Measurements from ENCODE around the gene CDH20. TPM values are rescaled to one million over a fixed set of nuclear protein-coding genes. Genes with fewer than 3 reads are reported as not detected.

CDH20 gene
- under 1 TPM in 1 of 2 experiments, not detected in 1; 0.10 TPM for total RNA-seq

DNA sequence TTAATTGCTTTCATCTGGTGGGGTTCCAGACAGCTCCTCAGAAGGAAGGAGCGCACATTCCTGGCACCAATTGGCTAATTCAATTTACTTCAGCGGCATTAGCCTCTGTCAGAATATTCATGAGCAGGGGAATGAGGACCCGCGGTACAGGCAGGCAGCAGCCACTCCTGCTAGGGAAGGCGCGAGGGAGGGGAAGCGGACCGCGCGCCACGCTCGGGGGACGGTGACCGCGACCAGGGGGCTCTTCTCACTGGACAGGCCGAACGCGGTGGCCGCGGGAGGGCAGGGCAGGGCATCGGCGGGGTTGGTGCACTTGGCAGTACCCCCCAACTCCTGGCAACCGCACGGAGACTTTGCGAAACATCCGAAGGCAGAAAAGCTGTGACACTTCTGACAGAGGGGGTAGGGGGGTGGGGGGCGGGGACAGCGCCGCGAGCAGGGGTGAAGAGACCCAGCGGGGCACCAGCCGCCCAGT is at the start of gene CDH20:
TSS of gene CDH20 (plus strand) at position 160 of the 475 bp plus-strand sequence.
- no peak for DNase-seq
- CTCF ChIA-PET, result no interaction called here

DNA sequence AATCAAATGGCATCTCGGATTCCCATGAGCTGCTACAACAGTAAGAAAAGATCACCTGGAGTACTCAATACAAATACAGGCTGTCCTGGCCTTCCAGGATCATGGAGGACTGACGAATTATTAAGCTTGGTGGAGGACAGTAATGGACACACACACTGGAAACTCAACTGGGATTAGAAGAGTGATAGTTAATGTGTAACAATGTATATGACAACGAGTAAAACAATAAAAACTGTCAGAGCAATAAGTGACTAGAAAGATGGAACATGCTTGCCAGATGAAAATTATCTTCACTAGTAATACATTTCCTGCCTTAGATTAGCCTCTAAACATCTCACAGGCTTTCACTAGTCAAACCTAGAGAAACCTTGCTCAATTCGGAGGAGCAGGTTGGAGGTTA is 49.2 kb upstream of the CDH20 start:
- no peak overlapping the region for H3K27ac Mint-ChIP-seq
- POLR2A ChIA-PET, result no interaction called here
- no peaks in the 10 kb centered on the region for H3K4me1 Mint-ChIP-seq (ENCODE audit: low read depth)
- CTCF ChIA-PET, result no interaction called here
- H3K36me3 Mint-ChIP-seq, result no peaks in the 10 kb centered on the region
- no peaks in the 10 kb centered on the region for H3K27me3 Mint-ChIP-seq
- no peak for DNase-seq
- no peak overlapping the region for H3K4me3 Mint-ChIP-seq
- intact Hi-C loops (cut with micrococcal nuclease), result no loop called here
- peaks cover 11% of the 10 kb centered on the region for H3K9me3 Mint-ChIP-seq

More for the DNA sequence above, at the start of gene CDH20:
- H3K36me3 Mint-ChIP-seq, result no peaks in the 10 kb centered on the region
- H3K27ac Mint-ChIP-seq, result no peak within 1 kb of the TSS
- POLR2A ChIA-PET, result no interaction called here
- H3K4me1 Mint-ChIP-seq (ENCODE audit: low read depth), result no peaks in the 10 kb centered on the region
- H3K4me3 Mint-ChIP-seq, result no peak within 1 kb of the TSS
- H3K27me3 Mint-ChIP-seq, result peaks cover 11% of the 10 kb centered on the region
- H3K9me3 Mint-ChIP-seq, result no peaks in the 10 kb centered on the region
- intact Hi-C loops (cut with micrococcal nuclease), result no loop called here

DNA sequence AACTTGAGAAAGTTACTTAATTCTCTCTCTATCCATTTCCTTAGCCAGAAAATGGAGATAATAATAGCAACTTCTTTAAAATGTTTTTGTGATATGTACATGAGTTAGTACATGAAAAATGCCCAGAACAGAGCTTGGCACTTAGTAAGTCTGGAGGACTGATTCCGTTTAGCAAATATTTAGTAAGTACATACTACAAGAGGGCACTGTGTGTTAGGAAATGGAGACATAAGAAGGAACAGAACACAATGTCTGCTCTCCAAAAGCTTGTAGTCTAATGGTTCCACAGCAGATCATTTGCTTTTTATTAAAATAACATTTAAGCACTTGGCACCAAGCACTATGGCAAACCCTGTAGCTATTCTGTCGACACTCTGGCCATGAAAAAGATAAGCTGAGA is 47.5 kb upstream of the CDH20 start:
- no peak overlapping the region for H3K4me3 Mint-ChIP-seq
- DNase-seq, result no peak
- POLR2A ChIA-PET, result no interaction called here
- no peaks in the 10 kb centered on the region for H3K36me3 Mint-ChIP-seq
- H3K9me3 Mint-ChIP-seq, result peaks cover 6% of the 10 kb centered on the region
- intact Hi-C loops (cut with micrococcal nuclease), result no loop called here
- no peaks in the 10 kb centered on the region for H3K27me3 Mint-ChIP-seq
- CTCF ChIA-PET, result no interaction called here
- H3K4me1 Mint-ChIP-seq (ENCODE audit: low read depth), result no peaks in the 10 kb centered on the region
- H3K27ac Mint-ChIP-seq, result no peak overlapping the region

DNA sequence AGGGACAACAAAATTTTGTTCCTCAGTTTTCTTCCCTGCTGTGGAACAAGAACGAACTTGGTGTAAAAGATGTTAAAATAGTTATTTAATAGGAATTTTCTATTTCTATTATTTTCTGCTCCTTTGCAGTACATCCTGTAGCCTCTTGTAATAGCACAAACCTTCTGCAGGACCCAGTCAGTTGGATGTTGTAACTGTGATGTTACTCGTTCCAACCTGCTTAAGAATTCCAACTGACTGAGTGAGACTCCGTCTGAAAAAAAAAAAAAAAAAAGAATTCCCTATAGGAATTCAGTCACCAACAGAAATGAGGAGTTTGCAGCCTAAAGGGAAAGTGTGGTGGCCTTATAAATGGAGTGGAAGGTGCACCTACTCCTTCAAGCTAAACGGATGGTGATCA is 46.4 kb upstream of the CDH20 start:
- Mint-ChIP-seq H3K27me3 (no peaks in the 10 kb centered on the region), H3K4me3 (no peak overlapping the region), H3K36me3 (no peaks in the 10 kb centered on the region), H3K4me1 (ENCODE audit: low read depth) (no peaks in the 10 kb centered on the region), H3K27ac (no peak overlapping the region), H3K9me3 (no peaks in the 10 kb centered on the region)
- intact Hi-C loops (cut with micrococcal nuclease), result no loop called here
- CTCF ChIA-PET, result no interaction called here
- POLR2A ChIA-PET, result no interaction called here
- DNase-seq, result no peak

DNA sequence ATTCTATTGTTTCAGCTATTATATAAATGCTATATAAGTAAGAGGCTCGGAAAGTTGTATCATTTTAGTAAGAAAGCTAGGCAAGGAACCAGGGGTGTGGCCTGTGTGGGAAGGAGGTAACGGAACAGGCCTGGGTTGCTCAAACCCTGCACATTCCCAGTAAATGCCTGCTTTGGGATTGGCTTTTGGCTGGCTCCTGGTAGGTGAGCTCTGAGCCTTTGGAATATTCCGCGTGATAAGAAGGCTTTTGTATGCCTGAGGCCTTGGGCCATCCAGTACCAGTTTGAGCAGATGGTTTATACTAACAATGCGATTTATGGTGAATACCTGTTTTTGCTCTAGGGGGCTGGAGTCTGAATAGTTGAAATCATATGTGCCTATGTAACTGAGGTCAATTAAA is 42.6 kb upstream of the CDH20 start:
- no peak for DNase-seq
- Mint-ChIP-seq H3K27ac (no peak overlapping the region), H3K4me3 (no peak overlapping the region), H3K27me3 (no peaks in the 10 kb centered on the region), H3K36me3 (no peaks in the 10 kb centered on the region), H3K4me1 (ENCODE audit: low read depth) (no peaks in the 10 kb centered on the region), H3K9me3 (no peaks in the 10 kb centered on the region)
- POLR2A ChIA-PET, result no interaction called here
- CTCF ChIA-PET, result no interaction called here
- intact Hi-C loops (cut with micrococcal nuclease), result no loop called here

DNA sequence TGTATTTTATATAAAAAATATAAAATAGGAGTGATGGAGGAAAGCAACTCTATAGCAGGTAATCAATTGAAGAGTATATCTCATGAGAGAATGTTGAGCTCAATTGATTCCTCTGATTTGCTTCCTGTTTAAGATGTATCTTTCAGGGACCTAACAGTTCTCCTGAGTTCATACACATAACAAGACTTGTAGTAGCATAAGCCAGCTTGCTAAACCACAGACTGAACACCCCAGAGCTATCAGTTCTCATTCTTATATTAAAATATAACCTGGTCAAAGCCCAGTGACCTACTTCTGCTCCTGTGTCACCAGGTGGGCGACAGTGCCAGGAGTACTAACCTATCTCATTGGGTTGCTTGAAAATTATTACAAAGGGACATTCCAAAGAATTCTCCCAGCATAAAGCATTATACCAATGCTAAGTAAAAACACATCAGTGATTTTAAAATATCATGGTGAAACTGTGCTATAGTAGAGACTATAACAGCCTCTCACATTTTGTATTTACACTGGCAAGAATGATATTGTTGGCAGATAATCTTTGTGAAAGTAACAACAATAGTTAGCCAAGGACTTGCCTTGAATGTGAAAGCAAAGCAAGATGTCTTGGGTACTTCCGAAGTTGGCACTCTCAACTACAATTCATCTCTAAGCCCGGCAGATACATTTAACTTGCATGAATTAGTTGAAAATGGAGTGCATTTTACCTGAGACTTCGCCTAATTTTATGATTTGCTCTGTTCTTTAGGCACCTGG is 40.8 kb upstream of the CDH20 start:
- no peak for DNase-seq
- Mint-ChIP-seq H3K27ac (no peak overlapping the region), H3K27me3 (no peaks in the 10 kb centered on the region), H3K9me3 (no peaks in the 10 kb centered on the region), H3K4me3 (no peak overlapping the region), H3K4me1 (ENCODE audit: low read depth) (no peaks in the 10 kb centered on the region), H3K36me3 (no peaks in the 10 kb centered on the region)
- POLR2A ChIA-PET, result no interaction called here
- intact Hi-C loops (cut with micrococcal nuclease), result no loop called here
- CTCF ChIA-PET, result no interaction called here

DNA sequence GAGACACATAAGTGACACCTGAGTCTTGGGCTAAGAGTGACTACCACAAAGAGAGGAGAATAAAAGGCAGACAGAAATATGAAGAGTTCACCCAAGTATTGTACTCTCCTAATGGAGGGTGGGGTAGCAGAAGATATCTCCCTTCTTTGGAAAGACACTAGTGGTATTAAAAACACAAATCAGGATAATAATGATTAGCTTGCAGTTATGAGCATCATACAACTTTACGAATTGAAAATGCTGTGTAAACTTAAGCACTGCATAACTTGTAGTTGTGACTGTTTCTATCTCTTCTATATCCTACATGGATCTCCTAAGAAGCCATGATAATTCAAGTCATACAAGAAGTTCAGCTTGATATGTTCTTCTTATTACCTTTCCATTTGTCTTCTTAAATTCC is 38.1 kb upstream of the CDH20 start:
- POLR2A ChIA-PET, result no interaction called here
- Mint-ChIP-seq H3K4me3 (no peak overlapping the region), H3K27me3 (no peaks in the 10 kb centered on the region), H3K27ac (no peak overlapping the region), H3K36me3 (no peaks in the 10 kb centered on the region), H3K9me3 (no peaks in the 10 kb centered on the region), H3K4me1 (ENCODE audit: low read depth) (no peaks in the 10 kb centered on the region)
- no peak for DNase-seq
- intact Hi-C loops (cut with micrococcal nuclease), result no loop called here
- CTCF ChIA-PET, result no interaction called here

DNA sequence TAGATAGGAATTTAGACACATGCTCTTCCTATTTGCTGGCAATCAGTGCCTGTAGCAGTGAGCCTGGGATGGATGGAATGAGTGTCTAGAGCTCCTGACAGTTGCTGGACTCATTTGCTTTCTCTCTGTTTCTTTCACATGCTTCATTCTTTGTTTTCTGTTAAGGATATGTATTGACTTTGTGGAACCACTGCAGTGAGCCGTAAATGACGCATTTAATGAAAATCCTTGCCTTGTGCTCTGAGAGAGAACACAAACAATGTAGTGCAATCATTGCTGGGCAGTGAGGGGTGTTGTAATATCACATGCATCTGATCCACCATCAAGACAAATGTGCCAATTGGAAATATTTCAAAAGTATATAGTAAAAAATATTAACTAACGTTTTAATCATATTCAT is 25.2 kb upstream of the CDH20 start:
- Mint-ChIP-seq H3K4me1 (ENCODE audit: low read depth) (no peaks in the 10 kb centered on the region), H3K27ac (no peak overlapping the region), H3K9me3 (no peaks in the 10 kb centered on the region), H3K4me3 (no peak overlapping the region), H3K36me3 (no peaks in the 10 kb centered on the region), H3K27me3 (no peaks in the 10 kb centered on the region)
- DNase-seq, result no peak
- CTCF ChIA-PET, result no interaction called here
- intact Hi-C loops (cut with micrococcal nuclease), result no loop called here
- POLR2A ChIA-PET, result no interaction called here

DNA sequence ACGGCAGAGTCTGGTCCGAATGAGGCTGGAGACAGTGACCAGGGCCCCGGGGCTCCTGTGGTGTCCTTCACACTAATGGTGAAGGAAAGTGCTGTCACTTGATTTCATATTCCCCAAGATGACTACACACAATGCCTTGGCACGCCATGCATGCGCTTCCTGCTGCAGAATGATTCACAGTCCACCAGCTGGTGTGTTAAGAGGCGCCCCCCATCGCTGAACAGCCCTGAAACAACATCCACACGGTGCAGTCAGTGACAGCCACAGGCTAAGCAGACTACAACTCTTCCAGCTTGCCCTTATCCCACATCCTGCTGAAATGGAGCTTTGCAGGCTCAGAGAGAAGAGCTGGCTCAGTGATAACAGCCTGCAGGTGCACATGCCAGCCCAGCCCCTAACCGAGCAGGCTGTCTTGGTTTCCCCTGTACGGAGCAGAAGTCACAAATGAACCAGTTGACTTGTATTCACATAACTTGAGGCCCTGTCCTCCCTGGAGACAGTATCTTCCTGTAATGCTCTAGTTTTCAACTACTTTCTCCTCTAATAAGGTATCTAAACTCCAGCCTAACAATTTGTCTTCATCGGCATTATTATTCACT is 24.3 kb upstream of the CDH20 start:
- H3K36me3 Mint-ChIP-seq, result no peaks in the 10 kb centered on the region
- no peaks in the 10 kb centered on the region for H3K4me1 Mint-ChIP-seq (ENCODE audit: low read depth)
- ChIA-PET POLR2A (no interaction called here), CTCF (no interaction called here)
- no peaks in the 10 kb centered on the region for H3K9me3 Mint-ChIP-seq
- no peak overlapping the region for H3K4me3 Mint-ChIP-seq
- H3K27me3 Mint-ChIP-seq, result no peaks in the 10 kb centered on the region
- no peak overlapping the region for H3K27ac Mint-ChIP-seq
- intact Hi-C loops (cut with micrococcal nuclease), result no loop called here
- no peak for DNase-seq

DNA sequence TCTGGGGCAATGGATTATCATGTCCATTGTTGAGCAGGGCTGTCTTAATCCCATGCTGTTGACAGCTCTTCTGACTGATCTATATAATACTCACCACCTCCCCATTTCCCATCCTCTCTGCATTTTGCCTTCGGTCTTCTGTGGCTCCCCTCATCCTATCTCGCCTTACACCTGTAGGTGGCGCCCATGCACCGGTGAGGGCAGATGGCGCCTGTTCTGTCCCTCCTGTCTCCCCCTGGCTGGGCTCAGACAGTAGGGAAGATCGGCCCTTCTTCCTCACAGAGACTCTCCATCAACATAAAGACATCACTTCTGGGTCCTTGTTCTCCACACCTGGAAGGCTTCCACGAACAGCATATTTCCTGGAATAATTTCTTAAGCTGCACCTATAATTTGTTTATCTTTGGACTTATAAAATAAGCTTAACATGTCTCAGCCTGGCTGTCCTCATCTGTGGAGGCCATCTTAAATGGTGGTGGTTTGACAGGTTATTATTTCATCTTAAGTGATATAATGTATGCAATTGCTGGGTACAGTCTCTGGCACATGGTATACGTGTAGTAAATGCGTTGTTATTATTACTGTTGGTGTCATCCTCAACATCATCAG is 10.9 kb upstream of the CDH20 start:
- H3K36me3 Mint-ChIP-seq, result no peaks in the 10 kb centered on the region
- H3K27ac Mint-ChIP-seq, result no peak overlapping the region
- ChIA-PET POLR2A (no interaction called here), CTCF (interaction anchor here (1.0 to 1.2 kb wide), 3 partner anchors 12 to 180 kb away, joined by 3 to 6 read pairs (median 3); no protein-coding TSS in a partner anchor)
- intact Hi-C loops (cut with micrococcal nuclease), result loop anchor here (5.0 kb wide), 1 partner anchor 180 kb away; no protein-coding TSS in a partner anchor
- no peak overlapping the region for H3K4me3 Mint-ChIP-seq
- DNase-seq, result peak; percentile 57
- H3K9me3 Mint-ChIP-seq, result no peaks in the 10 kb centered on the region
- no peaks in the 10 kb centered on the region for H3K4me1 Mint-ChIP-seq (ENCODE audit: low read depth)
- no peaks in the 10 kb centered on the region for H3K27me3 Mint-ChIP-seq

DNA sequence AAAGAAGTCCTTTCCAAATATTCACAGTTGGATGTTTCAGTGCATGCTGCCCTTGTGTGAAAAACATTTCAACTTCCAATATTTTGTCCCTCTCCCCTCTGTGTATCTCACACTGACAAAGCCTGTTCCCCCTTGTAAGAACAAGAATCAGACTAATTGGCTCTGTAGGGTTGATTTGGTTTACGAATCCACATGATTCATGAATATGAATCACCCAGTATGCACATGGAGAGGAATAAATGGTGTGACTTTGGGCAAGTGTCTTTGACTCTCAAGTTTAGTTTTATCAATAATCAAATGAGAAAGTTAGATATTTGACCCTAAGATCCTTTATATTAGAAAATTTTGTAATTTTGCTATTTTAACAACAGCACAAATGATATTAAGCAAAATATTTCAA is 9.3 kb upstream of the CDH20 start:
- no peaks in the 10 kb centered on the region for H3K27me3 Mint-ChIP-seq
- CTCF ChIA-PET, result no interaction called here
- H3K27ac Mint-ChIP-seq, result no peak overlapping the region
- no peak for DNase-seq
- H3K36me3 Mint-ChIP-seq, result no peaks in the 10 kb centered on the region
- POLR2A ChIA-PET, result no interaction called here
- intact Hi-C loops (cut with micrococcal nuclease), result loop anchor here (5.0 kb wide), 1 partner anchor 178 kb away; no protein-coding TSS in a partner anchor
- H3K4me3 Mint-ChIP-seq, result no peak overlapping the region
- no peaks in the 10 kb centered on the region for H3K9me3 Mint-ChIP-seq
- H3K4me1 Mint-ChIP-seq (ENCODE audit: low read depth), result no peaks in the 10 kb centered on the region

DNA sequence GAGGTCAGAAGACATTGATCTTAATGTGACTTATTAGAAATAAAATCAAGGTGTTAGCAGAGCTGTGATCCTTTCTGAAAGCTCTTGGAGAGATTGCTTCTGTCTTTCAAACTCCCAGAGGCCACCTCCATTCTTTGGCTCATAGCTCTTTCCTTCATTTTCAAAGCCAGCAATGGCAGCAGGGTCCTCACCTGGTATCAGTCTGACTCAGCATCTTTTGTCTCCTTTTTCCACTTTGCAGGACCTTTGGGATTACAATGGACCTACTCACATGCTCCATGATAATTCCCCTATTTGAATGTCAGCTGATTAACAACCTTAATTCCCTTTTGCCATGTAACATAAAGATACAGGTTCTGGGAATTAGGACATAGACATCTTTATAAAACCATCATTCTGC is 6.8 kb upstream of the CDH20 start:
- Mint-ChIP-seq H3K27ac (no peak overlapping the region), H3K36me3 (no peaks in the 10 kb centered on the region), H3K4me3 (no peak overlapping the region), H3K4me1 (ENCODE audit: low read depth) (no peaks in the 10 kb centered on the region), H3K9me3 (no peaks in the 10 kb centered on the region), H3K27me3 (no peaks in the 10 kb centered on the region)
- CTCF ChIA-PET, result no interaction called here
- intact Hi-C loops (cut with micrococcal nuclease), result no loop called here
- no peak for DNase-seq
- POLR2A ChIA-PET, result no interaction called here

DNA sequence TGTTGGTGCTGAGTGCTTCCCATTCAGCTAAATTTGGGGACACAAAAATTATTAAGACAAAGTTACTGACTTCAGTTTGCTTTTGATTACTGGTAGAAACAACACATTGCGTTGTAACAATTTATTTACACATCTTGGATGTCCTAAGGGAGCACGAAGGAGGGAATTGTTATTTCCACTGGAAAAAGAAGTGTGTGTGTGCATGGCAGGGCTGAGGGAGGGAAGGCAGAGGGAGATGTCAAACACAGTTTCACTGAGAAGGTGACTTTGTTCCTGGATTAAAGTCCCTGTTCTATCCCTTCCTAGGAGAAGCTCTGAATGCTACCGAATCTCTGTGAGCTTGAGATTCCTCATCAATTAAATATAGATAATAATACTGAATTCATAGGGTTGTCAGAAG is 3.8 kb upstream of the CDH20 start:
- intact Hi-C loops (cut with micrococcal nuclease), result no loop called here
- H3K27me3 Mint-ChIP-seq, result peaks cover 4% of the 10 kb centered on the region
- POLR2A ChIA-PET, result interaction anchor here (0.6 kb wide), 1 partner anchor 830 kb away, joined by 4 read pairs; no protein-coding TSS in a partner anchor
- H3K4me1 Mint-ChIP-seq (ENCODE audit: low read depth), result no peaks in the 10 kb centered on the region
- H3K9me3 Mint-ChIP-seq, result no peaks in the 10 kb centered on the region
- CTCF ChIA-PET, result interaction anchor here (0.6 kb wide), 1 partner anchor 240 kb away, joined by 3 read pairs; no protein-coding TSS in a partner anchor
- no peaks in the 10 kb centered on the region for H3K36me3 Mint-ChIP-seq
- no peak for DNase-seq
- no peak overlapping the region for H3K27ac Mint-ChIP-seq
- no peak overlapping the region for H3K4me3 Mint-ChIP-seq
